Natural killer cell (primary cell): Measurements from ENCODE around the gene TEAD4. TPM values are rescaled to one million over a fixed set of nuclear protein-coding genes. Genes with fewer than 3 reads are reported as not detected.

ENCODE experiments used
- ATAC-seq, 3 donors: fragments of 150-1000 bp in 2 of 3; fragments of 200-7000 bp in 1 of 3; cut with Tn5 transposase; 1 replicate in 1 of 3; 2 replicates in 2 of 3; pipeline ENCODE4 v1.10.0; 2021; ENCODE audit warnings: mild to moderate bottlenecking in 2 of 3, moderate library complexity in 2 of 3
- DNase-seq, 2 donors: peaks; one replicate each; pipeline versions ENCODE4 v3.0.0 to v3.0.0-alpha.2; 2013 to 2021; ENCODE audit warnings: mixed read lengths in 1 of 2
- H3K27ac ChIP-seq: one replicate; pipeline ENCODE4 v1.5.1; 2013; ENCODE audit warnings: mild to moderate bottlenecking, low read length
- H3K27me3 ChIP-seq: one replicate; pipeline ENCODE4 v1.6.1; 2013; ENCODE audit warnings: low read length; ENCODE audit not compliant: control insufficient read depth, insufficient read depth
- H3K36me3 ChIP-seq: one replicate; pipeline ENCODE4 v1.6.1; 2013; ENCODE audit warnings: low read length; ENCODE audit not compliant: control insufficient read depth, insufficient read depth
- H3K4me1 ChIP-seq: one replicate; pipeline ENCODE4 v1.6.1; 2013; ENCODE audit warnings: low read length; ENCODE audit not compliant: control insufficient read depth, insufficient read depth
- H3K4me3 ChIP-seq: one replicate; pipeline ENCODE4 v1.5.1; 2013; ENCODE audit warnings: low read length
- H3K9me3 ChIP-seq: one replicate; pipeline ENCODE4 v1.6.1; 2013; ENCODE audit warnings: low read length; ENCODE audit not compliant: control insufficient read depth, insufficient read depth
- H3K27ac Mint-ChIP-seq, 2 donors: one replicate each; pipeline ENCODE4 v1.8.0; 2022; ENCODE audit warnings: mild to moderate bottlenecking in 2 of 2, mixed read lengths in 2 of 2, moderate library complexity in 1 of 2
- H3K27me3 Mint-ChIP-seq, 2 donors: one replicate each; pipeline ENCODE4 v1.8.0; 2022; ENCODE audit warnings: low read depth in 2 of 2, mixed read lengths in 2 of 2
- H3K36me3 Mint-ChIP-seq: one replicate; pipeline ENCODE4 v1.8.0; 2022; ENCODE audit warnings: mixed read lengths
- H3K4me1 Mint-ChIP-seq, 2 donors: one replicate each; pipeline ENCODE4 v1.8.0; 2022; ENCODE audit warnings: mixed read lengths in 2 of 2
- H3K4me3 Mint-ChIP-seq: one replicate; pipeline ENCODE4 v1.8.0; 2022; ENCODE audit warnings: mild to moderate bottlenecking, moderate library complexity, mixed read lengths
- H3K9me3 Mint-ChIP-seq, 2 donors: one replicate each; pipeline ENCODE4 v1.8.0; 2022; ENCODE audit warnings: mixed read lengths in 2 of 2
- CTCF ChIP-seq: fragments of 200-600 bp; IDR thresholded peaks from one replicate; pipeline ENCODE4 v1.8.0; 2022; ENCODE audit warnings: antibody characterized with exemption
- WGBS: methylation state at CpG from one replicate; pipeline ENCODE4 v1.1.7; 2013; ENCODE audit warnings: missing lambda C conversion rate; ENCODE audit not compliant: insufficient coverage; 5-methylcytosine and 5-hydroxymethylcytosine counted together
- intact Hi-C: fragments of 100-400 bp; cut with micrococcal nuclease; formaldehyde crosslinking; loops from one replicate; pipeline ENCODE4 v1.14.2; 2022
- total RNA-seq, 4 donors: library from RNA; stranded (reverse); fragments of 120-200 nt in 1 of 4; gene quantifications; one replicate each; pipeline versions ENCODE4 v1.2.3 to v1.2.4, GENCODE V29; 2013 to 2022

The TEAD4 gene
- total RNA-seq, 3 donors from 2014 or later (not counting 1 experiment from before 2014, with no cell fraction given) = not detected

GRCh38 chr12:3000548-3001275 is 41.5 kb downstream of the TEAD4 start:
- ATAC-seq (no peak), DNase-seq (no peak)
- H3K4me1 Mint-ChIP-seq = no peaks in the 10 kb centered on the region
- Histone ChIP-seq H3K4me1 (no peaks in the 10 kb centered on the region), H3K27me3 (no peaks in the 10 kb centered on the region), H3K36me3 (no peaks in the 10 kb centered on the region), H3K27ac (no peak overlapping the region), H3K9me3 (no peaks in the 10 kb centered on the region), H3K4me3 (no peak overlapping the region)
- intact Hi-C loops = no loop called here
- H3K36me3 Mint-ChIP-seq = no peaks in the 10 kb centered on the region
- WGBS = 74% methylated on average over 12 of the region's 13 CpGs
- H3K4me3 Mint-ChIP-seq = no peak overlapping the region
- H3K9me3 Mint-ChIP-seq = no peaks in the 10 kb centered on the region
- peaks cover 0 to 3% of the 10 kb centered on the region in 2 donors for H3K27me3 Mint-ChIP-seq
- no peak overlapping the region for H3K27ac Mint-ChIP-seq
- TF ChIP-seq CTCF = no peak

- WGBS = 81% methylated on average over 5 of the region's 5 CpGs
- Histone ChIP-seq H3K27me3 (no peaks in the 10 kb centered on the region), H3K9me3 (no peaks in the 10 kb centered on the region), H3K27ac (no peak overlapping the region), H3K4me3 (no peak overlapping the region), H3K4me1 (no peaks in the 10 kb centered on the region), H3K36me3 (no peaks in the 10 kb centered on the region)
- TF ChIP-seq CTCF = no peak
- no peak for ATAC-seq
- Mint-ChIP-seq H3K4me3 (no peak overlapping the region), H3K9me3 (no peaks in the 10 kb centered on the region), H3K27ac (no peak overlapping the region), H3K36me3 (no peaks in the 10 kb centered on the region), H3K4me1 (no peaks in the 10 kb centered on the region), H3K27me3 (peaks cover 0 to 3% of the 10 kb centered on the region in 2 donors)
- DNase-seq = no peak
- intact Hi-C loops = no loop called here
These were observed 43.4 kb downstream of the TEAD4 start for GRCh38 chr12:3002646-3003045.

- no peaks in the 10 kb centered on the region for H3K4me1 Mint-ChIP-seq
- H3K4me3 Mint-ChIP-seq = no peak overlapping the region
- H3K27me3 ChIP-seq = no peaks in the 10 kb centered on the region
- ATAC-seq (no peak), DNase-seq (no peak)
- H3K4me1 ChIP-seq = no peaks in the 10 kb centered on the region
- TF ChIP-seq CTCF = no peak
- H3K9me3 Mint-ChIP-seq = no peaks in the 10 kb centered on the region
- H3K27me3 Mint-ChIP-seq = peaks cover 0 to 5% of the 10 kb centered on the region in 2 donors
- H3K4me3 ChIP-seq = no peak overlapping the region
- intact Hi-C loops = no loop called here
- H3K36me3 ChIP-seq = no peaks in the 10 kb centered on the region
- 90% methylated on average over 15 of the region's 15 CpGs for WGBS
- no peaks in the 10 kb centered on the region for H3K36me3 Mint-ChIP-seq
- no peaks in the 10 kb centered on the region for H3K9me3 ChIP-seq
- no peak overlapping the region for H3K27ac Mint-ChIP-seq
- H3K27ac ChIP-seq = no peak overlapping the region
These were observed 44.3 kb downstream of the TEAD4 start for GRCh38 chr12:3003357-3003992.
